NCI-H2081 treated with DMSO at 0.1 percent for 48 hours (cell line): ENCODE data around the gene TMEM106C.

ENCODE experiments used
- DNase-seq: peaks from one replicate; lab custom pipeline; 2025; lab: John Stamatoyannopoulos, UW

Gene TMEM106C

DNA sequence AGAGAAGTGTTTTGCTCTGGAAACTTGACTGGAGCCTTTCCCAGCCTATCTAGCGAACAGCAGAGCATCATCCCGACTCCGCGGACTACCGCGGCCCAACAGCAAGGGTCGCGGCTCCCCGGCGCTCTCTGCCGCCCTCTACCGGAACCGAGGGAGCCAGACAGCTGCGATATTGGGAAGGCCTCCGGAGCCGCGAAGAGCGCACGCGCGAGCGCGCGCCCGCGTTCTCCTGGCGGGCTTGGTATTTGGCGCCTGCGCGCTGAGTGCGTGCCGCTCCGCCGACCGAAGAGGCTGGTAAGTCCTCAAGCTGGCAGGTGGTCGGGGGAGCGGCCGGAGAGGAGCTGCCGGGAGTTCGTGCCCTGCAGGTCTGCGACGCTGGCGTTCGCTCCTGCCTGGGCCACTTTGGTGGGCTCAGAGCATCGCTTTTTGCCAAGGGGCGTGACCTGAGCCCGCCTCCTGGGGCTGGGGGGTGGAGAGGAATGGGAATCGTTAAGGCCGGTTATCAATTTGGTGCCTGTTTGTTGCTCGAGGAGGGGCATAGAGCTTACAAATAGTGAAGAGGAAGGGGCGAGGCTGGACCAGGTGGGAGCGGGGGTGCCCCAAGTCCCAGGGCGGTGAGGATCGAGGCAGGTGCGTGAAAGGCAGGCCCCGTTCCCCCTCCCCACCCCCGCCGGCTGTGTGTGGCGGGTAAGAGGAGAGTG lies at the start of gene TMEM106C:
Gene TMEM106C, plus strand, starts transcription at position 257 of the 701 bp plus-strand sequence. CDS start 641 bp downstream, outside the sequence.
- peak; percentile 39 for DNase-seq

- no peak for DNase-seq
Observed at GRCh38 chr12:47920913-47921312, 42.5 kb upstream of the TMEM106C start.

- no peak for DNase-seq
Observed at GRCh38 chr12:47921907-47922306, 41.5 kb upstream of the TMEM106C start.

- no peak for DNase-seq
Observed at GRCh38 chr12:47927346-47927745, 36.0 kb upstream of the TMEM106C start.

- no peak for DNase-seq
Observed at GRCh38 chr12:47930634-47931033, 32.8 kb upstream of the TMEM106C start.

DNA sequence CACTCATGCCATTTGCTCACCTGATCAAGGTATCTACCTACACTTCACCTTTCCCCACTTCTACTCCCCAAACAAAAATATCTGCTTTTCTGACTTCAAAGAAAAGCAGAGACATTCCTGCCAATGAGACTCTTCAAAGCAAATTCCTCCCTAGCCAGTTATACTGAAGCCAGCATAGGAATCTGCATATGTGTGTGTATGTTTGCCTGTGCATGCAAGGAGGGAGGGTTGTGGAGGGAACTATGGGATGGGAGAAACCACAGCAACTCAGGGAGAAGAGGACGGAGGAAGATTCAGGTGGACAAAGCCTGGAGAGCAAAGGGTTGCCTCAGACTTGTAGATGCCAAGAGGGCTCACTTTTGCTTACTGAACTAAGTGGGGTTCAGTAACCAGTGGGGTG lies 32.2 kb upstream of the TMEM106C start:
- no peak for DNase-seq

DNA sequence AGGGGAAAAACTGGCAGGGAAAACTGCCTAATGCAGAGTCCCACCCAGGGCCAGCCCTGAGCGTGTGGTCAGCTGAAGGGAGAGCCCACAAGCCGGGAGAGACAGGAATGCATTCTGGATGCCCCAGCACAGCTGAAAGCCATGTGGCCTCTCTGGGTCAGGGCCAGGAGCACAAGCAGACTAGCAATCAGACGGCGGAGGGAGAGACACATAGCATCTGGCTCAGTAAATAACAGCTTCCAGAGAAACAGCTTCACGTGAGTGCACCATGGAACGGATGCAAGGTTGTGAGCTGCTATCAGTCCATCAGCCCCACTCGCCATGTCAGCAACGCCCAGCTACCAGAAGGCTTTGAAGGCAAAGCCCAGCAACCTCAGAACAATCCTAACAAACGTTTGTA lies 28.2 kb upstream of the TMEM106C start:
- DNase-seq = no peak

- DNase-seq = no peak
Observed at GRCh38 chr12:47938093-47938492, 25.3 kb upstream of the TMEM106C start.

GRCh38 chr12:47938594-47938993 lies 24.8 kb upstream of the TMEM106C start:
- no peak for DNase-seq

DNA sequence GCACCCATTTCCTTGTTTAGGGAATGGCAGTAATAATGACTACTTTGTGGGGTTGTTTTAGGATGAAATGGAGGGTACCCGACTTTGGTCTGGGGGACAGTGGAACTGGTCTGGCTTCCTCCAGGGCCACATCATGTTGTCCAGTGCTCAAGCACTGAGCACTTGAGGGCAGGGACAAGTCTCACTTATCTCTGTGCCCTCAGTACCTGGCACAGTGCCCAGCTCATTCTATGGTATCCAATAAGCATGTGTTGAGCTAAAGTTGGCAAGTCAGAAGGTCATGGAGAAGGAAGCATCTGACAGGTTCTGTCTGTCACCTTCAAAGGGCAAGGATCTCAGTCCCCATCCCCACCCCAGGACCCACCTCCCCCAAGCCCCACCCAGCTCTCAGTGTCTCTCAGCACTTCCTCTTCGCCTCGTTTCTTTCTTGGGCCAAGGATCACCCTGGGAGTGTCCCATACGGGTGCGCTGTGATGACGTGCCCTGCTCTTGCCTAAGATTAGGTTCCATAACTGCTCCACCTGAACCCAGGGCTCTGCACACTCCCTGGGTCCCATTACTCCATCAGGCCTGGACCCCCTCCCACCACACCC lies 24.3 kb upstream of the TMEM106C start:
- DNase-seq = no peak

DNA sequence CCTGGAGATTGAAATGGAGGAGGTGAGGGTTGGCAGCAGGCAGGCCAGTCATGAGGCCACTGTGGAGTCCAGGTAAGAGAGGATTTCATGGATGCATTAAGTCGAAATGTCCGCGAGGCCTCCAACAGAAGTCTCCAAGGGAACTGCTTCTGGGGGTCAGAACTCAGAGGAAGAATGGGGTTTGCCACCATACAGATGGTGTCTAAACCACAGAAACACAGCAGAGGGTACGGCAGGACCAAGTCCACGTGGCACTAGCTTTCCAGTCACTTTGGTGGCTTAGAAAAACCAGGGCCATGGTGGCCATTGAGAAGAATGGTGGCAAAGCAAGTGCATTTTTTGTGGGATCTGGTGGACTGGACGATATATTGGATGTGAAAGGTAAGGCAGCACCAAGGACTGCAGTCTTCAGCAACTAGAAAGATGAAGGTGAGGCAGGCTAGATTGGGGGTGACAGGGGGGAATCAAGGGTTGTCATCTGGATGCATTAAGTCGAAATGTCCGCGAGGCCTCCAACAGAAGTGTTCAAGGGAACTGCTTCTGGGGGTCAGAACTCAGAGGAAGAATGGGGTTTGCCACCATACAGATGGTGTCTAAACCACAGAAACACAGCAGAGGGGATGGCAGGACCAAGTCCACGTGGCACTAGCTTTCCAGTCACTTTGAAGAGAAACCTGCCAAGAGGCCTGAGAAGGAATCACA lies 22.5 kb upstream of the TMEM106C start:
- DNase-seq = no peak

DNA sequence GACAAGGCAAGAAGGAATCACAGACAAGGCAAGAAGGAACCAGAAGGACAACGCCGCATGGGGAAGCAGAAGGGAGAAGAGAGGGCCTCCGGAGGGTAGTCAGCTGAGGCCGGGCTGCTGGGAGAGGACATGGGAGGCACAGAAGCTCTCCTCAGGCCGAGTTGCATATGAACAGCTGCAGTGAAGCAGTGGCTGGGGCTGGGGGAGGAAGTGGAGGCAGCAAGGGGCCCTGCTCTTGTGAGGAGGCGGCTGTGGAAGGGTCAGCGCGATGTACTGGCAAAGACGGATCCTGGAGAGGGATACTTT lies 22.0 kb upstream of the TMEM106C start:
- no peak for DNase-seq

DNA sequence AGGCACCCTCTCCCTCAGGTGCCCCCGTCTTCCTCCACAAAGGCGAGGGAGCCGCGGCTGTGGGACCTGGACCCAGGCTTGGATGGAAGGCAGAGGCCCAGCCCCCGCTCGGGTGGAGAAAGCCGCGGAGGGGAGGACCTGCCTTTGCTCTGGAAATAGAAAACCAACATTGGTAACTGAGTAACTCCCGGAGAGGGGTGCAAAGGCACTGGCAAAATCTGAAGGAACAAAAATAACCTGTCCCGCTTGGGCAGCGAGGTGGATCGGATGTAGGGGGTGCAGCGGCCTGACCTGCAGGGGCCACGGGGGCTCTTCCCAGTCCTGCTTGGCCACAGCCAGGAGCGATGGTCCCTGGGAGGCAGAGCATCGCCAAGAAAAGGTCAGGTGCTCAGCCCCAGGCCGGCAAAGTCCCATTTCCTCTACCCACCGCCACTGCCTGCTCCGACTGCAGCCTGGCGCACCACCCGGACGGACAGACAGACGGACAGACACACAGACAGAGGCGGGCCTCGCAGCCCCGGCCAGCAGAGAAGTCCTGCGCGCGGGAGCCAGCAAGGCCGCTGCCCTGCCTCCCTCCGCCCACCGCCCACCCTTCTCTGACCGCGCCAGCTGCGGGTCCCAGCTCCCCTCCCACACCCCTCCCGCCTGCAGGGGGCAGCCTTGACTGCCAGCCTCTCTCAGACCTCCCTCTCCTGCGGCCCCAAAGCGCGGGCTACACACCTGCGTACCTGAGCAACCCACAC lies 21.4 kb upstream of the TMEM106C start:
- DNase-seq = no peak

DNA sequence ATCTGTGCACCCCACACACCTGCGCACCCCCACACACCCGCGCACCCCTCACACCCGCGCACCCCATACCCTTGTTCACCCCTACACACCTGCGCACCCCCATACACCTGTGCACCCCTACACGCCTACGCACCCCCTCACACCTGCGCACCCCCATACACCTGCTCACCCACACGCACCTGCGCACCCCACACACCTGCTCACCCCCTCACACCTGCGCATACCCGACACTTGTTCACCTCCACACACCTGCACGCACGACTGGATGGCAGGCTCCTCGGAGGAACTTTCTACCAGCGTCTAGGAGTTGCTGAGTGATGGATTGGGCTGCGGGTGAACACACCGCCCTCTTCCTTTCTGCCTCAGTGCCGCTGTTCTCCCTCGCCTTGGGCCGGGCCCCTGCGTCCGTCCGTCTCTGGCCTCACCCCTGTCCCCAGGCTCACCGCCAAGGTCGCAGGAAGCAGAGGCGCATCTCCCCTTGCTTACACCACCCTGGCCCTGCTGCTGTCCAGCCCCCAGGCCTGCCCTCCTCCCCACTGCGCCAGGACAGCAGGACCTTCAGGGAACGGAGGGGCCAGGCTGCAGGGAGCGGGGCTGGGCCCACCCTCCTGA lies 20.7 kb upstream of the TMEM106C start:
- DNase-seq = no peak

- DNase-seq = no peak
Observed at GRCh38 chr12:47943623-47944340, 19.6 kb upstream of the TMEM106C start.

- DNase-seq = no peak
Observed at GRCh38 chr12:47944685-47945340, 18.6 kb upstream of the TMEM106C start.

DNA sequence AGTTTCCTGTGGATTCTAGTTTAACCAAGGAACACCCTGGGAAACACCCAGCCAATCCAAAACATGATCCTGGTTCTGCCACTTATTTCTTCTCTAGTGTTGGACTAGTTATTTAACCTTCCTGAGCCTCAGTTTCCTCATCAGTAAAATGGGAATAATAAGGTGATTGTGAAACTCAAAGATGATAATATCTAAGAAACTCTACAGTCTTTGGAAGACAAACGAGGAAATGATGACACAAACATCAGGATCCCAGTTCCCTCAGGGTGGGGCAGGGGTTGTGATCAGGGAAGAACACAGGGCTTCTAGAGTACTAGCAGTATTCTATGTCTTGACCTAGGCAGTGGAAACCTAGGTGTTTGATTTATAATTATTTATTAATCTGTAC lies 18.1 kb upstream of the TMEM106C start:
- no peak for DNase-seq

DNA sequence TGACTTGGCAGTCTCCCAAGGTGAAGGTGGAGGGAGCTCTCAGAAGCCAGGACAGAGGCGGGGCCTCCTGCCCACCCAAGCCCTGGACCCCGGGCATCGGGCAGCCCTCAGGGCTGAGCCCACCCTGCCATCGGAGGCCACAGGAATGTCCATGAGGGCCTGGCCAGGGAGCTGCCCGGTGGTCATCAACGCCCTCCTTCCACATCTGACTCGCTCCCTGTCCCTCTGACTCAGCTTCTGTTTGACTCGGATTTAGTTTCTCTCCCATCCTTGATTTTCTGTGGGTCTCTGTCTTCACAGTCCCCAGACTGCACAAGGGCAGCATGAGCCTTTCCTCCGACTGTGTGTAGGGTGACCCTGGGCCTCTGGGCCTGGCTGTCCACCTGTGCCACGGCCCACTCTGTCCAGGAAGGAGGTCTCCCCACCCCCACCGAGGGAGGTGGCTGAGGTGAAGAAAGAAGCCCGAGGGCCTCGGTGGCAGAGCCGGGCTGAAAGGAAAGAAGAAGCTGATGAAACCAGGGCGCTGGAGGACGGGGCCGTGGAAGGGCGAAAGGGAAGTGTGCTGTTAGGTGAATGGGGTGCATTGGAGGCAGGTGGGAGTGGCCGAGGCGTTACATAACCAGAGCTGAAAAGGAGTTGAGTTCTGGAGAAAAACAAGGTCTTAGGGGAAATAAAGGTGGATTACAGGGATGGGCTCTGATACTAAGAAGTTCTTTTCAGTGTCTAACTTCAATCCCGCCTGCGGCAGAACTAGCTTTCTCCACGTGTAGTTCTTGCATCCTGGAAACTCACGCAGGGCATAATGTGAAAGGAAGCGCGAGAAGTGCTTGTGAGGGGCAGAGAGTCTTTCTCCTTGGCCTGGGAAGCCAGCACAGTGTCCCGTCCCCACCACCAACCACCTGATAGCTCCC lies 16.7 kb upstream of the TMEM106C start:
- DNase-seq = no peak

- DNase-seq = no peak
Observed at GRCh38 chr12:47947341-47947740, 16.1 kb upstream of the TMEM106C start.
